HG03097 (cell line): ENCODE results near the gene HAUS5.
"Not testable (repeated sequence)": the region's sequence is repeated elsewhere in the genome, so short reads cannot be mapped to it uniquely, and the experiment has no call there.

Experiments
- ATAC-seq: cut with Tn5 transposase; IDR thresholded peaks from one replicate; pipeline ENCODE4 v1.9.1; 2021; ENCODE audit not compliant: unreplicated experiment, low FRiP score

Gene HAUS5

DNA sequence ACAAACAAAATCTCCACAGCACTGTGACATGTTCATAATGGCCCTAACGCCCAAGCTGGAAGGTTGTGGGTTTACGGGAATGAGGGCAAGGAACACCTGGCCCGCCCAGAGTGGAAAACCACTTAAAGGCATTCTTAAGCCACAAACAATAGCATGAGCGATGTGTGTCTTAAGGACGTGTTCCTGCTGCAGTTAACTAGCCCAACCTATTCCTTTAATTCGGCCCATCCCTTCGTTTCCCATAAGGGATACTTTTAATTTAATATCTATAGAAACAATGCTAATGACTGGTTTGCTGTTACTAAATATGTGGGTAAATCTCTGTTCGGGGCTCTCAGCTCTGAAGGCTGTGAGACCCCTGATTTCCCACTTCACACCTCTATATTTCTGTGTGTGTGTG lies 5.4 kb upstream of the HAUS5 start:
- not testable (repeated sequence) for ATAC-seq

DNA sequence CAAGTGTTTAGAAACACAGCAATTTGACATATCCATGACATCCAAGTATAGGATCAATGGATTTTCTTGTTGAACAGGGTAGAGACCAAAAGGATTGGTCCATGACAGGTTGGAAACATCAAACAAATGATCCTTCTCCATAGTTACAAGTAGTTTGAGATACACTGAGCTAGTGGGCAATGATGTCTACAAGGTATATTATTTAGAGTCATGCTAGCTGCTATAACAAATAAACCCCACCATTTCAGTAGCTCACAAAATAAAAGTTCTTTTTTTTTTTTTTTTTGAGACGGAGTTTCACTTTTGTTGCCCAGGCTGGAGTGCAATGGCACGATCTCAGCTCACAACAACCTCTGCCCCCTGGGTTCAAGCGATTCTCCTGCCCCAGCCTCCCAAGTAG lies 4.9 kb upstream of the HAUS5 start:
- ATAC-seq = no peak

DNA sequence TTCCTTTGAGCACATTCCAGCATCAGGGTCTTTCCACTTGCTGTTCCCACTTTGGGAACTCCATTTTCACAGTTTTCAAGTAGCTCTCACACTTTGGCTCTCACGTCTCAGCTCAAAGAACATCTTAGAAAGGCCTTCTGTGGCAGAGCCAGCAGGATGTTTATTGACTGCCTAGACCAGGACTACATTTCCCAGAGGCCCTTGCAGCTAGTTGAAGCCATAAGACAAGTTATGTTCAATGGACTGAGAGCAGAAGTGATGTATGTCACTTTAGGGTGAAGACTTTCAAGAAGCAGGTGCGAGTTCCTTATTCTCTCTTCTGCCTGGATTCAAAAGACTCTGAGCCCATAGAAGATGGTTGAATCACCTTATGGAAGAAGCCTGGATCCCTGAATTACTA lies 4.3 kb upstream of the HAUS5 start:
- no peak for ATAC-seq

DNA sequence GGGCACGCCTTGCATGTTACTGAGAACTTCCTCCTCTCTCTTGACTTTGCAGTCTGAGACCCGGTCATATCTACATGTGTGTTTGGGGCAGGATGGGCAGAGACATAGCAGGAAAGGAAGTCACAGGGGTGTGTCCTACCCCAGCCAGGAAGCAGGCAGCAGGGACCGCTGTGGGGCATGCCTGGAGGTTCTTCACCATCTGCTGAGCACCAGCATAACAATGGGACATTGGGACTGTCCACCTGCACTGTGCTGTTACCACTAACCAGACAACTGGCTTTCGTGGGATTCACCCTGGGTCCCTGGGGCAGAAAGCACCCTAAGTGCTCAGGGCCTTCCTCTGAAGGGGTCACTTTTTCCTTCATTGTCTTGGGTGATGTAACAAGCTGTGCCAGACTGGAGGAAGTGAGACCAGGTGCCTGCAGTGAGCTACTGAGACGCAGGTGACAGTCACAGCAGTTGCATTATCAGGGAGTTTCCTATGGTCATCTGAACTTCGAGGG lies 2.6 kb upstream of the HAUS5 start:
- no peak for ATAC-seq

DNA sequence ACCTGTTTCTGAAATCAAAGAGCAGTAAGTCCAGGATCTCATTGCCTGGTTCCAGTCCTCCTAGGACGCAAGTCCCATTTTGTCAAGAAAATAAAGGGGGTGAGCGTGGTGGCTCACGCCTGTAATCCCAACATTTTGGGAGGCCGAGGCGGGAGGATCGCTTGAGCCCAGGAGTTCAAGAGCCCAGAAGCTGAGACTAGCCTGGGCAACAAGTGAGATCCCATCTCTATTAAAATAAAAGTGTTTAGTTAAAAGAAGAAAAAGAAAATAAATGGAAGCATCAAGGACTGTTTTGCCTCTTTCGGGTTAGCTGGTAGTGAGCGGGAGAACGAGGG lies 344 bp upstream of the HAUS5 start:
- no peak for ATAC-seq

DNA sequence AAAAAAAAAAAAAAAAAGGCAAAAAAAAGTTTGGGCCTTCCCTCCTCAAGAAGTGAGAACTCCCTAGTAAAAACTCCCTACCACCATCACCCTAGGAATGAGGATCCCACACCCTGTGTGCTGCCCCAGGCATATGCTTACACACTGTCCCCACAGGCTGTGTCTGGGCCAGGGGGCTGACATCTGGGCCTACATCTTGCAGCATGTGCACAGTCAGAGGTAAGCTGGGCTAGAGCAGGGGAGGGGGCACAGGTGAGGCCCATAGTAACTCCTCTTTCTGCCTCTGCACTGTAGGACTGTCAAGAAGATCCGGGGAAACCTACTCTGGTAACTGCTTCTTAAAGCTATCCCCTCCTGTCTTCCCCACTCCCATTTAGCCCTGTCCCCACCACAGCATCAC lies 1.0 kb downstream of the HAUS5 start:
- ATAC-seq = no peak

DNA sequence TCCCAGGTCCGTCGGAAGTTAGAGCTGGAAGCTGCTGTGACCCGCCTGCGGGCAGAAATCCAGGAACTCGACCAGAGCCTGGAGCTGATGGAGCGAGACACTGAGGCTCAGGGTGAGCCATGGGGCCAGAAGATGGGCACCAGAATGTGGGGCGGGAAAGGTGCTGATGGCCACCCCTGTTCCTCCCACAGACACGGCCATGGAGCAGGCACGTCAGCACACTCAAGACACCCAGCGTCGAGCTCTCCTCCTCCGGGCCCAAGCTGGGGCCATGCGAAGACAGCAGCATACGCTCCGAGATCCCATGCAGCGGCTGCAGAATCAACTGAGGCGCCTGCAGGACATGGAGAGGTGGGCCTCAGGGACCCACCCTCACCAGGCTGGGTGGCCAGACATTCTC lies 2.5 kb downstream of the HAUS5 start:
- ATAC-seq = no peak

DNA sequence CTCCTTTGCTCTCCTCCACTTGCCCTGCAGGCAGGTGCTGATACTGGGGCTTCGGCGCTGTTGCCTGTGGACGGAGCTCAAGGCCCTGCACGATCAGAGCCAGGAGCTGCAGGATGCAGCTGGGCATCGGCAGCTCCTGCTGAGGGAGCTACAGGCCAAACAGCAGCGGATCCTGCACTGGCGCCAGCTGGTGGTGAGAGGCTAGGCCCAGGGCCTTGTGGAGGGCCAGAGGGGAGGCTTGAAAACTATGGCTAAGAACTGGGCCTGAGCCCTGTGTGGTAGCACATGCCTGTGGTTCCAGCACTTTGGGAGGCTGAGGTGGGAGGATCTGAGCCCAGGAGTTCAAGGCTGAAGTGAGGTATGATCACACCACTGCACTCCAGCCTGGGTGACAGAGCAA lies 6.3 kb downstream of the HAUS5 start:
- ATAC-seq = no peak

DNA sequence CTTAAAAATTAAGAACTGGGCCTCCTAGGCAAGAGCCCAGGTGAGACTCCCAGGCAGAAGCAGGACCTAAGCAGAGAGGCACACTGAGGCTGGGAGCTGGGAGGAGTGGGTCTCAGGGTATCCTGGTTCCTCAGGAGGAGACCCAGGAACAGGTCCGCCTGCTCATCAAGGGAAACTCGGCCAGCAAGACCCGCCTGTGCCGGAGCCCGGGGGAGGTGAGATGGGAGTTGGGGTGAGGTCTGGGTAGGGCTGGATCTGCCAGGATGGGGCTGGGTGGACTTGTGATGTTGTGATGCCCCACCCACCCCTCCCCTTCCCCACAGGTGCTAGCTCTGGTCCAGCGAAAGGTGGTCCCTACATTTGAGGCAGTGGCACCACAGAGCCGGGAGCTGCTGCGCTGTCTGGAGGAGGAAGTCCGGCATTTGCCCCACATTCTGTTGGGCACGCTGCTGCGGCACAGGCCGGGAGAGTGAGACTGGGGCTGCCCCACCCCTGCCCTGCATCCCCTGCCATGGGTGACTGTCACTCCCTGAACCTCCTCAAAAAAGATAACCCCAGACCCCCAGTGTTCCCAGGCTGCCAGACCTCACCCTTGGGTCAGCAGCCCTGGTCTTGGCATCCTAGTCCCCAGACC lies 6.9 kb downstream of the HAUS5 start:
- ATAC-seq = no peak

DNA sequence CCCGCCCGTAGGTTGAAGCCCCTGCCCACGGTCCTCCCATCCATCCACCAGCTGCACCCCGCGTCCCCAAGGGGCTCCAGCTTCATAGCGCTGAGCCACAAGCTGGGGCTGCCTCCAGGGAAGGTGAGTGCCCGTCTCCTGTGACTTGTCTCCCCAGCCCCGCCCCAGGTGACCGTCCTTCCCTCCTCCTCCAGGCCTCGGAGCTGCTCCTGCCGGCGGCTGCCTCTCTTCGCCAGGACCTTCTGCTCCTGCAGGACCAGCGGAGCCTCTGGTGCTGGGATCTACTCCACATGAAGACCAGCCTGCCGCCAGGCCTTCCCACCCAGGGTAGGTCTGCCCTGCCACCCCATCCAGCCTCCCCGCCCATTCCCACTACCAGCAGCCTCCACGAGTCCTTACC lies 7.5 kb downstream of the HAUS5 start:
- ATAC-seq = no peak

DNA sequence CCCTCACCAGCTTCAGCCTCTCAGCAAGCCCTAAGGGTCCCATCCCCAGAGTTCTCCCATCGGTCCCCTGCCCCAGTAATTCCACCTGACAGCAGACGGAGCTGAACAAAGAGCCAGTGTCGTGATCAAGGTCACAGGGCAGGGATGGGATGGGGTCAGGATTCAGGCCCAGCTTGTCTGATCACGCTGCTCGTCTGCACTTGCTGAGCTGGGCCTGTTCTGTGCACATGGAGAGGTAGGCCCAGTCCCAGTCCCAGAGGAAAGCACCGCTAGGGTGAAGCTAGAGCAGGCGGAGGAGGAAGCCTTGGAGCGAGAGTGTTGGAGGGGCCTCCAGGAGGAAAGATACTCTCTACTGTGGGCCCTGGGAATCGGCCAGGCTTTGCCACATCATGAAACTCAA lies 9.2 kb downstream of the HAUS5 start:
- ATAC-seq = no peak

DNA sequence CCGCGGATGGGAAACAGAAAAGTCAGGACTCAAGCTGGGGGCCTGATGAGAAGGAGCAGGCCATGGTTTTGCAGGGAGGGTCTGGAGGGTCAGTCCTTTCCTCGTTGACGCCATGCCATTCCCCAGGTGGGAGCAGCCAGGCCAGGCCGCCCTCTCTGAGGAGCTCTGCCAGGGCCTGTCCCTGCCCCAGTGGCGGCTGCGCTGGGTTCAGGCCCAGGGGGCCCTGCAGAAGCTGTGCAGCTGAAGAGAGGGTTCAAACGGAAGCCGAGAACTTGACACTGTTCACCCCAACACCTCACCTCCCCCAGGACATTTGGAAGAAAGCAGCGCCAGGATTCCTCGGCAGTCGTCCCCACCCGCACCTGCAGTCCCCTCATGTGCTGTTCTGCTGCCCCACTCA lies 10.2 kb downstream of the HAUS5 start:
- ATAC-seq = no peak

DNA sequence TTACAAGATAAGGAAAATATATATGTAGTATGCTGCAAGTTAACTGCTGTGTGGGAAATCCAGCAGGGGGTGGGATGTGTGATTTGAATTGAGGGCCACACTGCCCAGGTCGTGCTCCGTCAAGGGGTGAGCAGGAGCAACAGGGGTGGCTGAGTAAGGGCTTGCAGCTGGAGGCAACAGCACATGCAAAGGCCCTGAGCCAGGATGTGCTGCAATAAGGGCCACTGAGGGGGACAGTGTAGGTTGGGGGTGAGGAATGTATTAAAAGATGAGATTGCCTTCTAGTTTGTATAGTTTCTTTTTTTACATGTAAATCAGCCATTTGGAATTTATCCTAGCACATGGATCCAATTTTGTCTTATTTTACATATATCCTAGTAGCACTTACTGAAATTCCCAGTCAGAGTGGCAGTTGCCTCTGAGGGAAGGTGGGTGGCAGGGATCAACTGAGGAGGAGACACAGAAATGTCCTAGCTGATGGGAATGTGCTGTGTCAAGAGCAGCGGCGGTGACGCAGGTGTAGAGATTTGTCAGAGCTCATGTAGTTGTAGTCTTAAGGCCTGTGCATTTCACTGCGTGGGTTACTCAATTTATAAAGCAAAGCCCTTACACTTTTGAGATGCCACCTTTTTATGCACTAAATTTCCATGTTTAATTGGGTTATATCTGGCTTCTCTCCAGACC lies 10.9 kb downstream of the HAUS5 start:
- no peak for ATAC-seq

DNA sequence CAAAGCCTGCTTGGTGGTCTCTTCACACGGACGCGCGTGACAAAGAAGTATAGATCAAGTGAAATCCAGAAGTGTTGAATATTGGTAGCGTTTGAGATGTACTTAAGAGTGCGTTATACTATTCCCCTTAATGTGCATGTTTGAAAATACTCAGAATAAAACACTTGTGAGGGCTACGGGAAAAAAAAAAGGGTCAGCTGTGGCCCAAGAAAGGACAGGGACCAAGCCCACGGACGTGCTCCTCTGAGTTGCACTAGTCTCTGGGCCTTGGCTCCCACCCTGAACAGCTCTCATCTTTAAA lies 15.7 kb downstream of the HAUS5 start:
- no peak for ATAC-seq

DNA sequence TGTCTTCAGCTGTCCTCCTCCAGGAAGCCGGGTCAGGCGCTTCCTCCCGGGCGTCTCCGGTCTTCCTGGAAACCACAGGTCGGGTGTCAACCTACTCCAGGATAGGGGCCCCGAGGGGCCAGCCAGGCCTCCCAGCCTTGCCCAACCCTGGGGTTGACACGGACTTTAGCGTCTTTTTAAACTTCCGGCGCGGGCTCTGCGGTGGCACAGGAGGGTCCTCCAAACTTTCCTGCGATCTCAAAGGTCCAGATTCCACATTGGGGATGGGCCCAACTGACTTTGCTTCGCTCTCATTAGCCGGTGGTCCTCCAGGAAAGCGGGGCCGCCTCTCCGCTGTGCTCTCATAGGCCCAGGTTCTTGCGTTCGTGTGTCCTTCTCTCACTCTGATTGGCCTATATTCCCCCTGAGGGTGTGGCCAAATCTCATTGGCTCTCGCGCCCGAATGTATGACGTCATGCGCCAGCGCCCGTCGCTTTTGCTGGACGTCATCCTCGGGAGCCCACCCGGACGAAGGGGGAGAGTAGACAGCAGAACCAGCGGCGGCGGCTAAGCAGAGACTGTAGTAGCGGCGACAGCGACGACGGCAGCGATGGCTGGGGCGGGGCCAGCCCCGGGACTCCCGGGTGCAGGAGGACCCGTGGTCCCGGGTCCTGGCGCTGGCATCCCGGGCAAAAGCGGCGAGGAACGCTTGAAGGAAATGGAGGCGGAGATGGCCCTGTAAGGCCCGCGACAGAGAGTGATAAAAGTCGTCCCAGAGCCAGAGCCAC lies 16.2 kb downstream of the HAUS5 start, which contains the start of gene RBM42:
Gene RBM42, plus strand, starts transcription at position 472 of the 767 bp plus-strand sequence. Its CDS starts 118 bp downstream, at position 590.
- peak; percentile 85 for ATAC-seq

DNA sequence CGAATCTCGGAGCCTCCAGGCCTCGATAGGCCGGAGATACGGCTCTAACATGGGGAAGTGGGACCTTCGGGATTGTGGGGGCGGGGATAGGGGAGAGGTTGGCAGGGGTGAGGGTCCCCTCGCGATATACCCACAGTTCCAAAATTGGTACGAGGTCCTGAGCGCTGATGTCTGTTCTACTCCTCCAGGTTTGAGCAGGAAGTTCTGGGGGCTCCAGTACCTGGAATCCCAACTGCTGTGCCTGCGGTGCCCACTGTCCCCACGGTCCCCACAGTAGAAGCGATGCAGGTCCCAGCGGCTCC lies 16.7 kb downstream of the HAUS5 start:
- ATAC-seq = no peak

DNA sequence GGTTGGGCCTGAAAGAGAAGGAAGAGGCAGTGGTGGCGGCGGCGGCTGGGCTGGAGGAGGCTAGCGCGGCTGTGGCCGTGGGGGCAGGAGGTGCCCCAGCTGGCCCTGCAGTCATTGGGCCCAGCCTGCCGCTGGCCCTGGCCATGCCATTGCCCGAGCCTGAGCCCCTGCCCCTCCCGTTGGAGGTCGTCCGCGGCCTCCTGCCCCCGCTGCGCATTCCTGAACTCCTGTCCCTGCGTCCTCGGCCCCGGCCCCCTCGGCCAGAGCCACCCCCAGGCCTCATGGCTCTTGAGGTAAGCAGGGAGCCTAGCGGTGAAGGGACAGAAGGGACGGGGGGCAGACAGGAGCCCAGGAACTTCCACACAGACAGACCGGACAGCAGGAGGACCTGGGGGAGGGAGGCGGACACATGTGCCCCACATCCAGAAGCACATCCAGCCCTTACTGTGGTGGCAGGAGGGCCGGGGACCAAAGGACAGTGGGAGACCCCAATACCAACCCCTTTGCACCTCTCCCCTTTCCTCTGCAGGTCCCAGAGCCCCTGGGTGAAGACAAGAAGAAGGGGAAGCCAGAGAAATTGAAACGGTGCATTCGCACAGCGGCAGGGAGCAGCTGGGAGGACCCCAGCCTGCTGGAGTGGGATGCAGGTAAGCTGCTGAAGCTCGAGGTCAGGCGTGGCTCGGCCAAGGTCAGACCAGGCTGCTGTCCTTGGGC lies 21.3 kb downstream of the HAUS5 start:
- no peak for ATAC-seq

DNA sequence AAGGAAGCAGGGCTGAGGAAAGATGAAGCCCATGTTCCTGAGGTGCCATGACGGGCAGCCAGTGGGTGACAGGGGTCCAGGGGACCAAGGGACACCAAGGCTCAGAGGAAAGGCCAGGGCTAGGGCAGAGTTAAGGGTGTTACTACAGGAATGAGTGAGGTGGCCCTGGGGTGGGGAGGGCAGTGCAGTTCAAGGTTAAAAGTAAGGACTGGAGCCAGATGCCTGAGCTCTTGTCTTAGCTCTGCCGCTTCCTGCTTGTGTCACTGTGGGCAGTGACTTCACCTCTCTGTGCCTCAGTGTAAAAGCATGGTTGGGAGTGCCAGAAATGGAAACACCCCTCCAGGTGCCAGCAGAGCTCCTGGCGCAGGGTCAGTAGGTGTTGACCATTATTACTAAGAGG lies 24.1 kb downstream of the HAUS5 start:
- no peak for ATAC-seq

DNA sequence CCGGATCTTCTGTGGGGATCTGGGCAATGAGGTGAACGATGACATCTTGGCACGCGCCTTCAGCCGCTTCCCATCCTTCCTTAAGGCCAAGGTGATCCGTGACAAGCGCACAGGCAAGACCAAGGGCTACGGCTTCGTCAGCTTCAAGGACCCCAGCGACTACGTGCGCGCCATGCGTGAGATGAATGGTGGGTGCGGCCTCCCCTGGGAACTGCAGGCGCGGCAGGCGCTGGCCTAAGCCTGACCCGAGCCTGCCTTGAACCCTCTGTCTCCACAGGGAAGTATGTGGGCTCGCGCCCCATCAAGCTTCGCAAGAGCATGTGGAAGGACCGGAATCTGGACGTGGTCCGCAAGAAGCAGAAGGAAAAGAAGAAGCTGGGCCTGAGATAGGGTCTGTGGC lies 24.6 kb downstream of the HAUS5 start:
- no peak for ATAC-seq

DNA sequence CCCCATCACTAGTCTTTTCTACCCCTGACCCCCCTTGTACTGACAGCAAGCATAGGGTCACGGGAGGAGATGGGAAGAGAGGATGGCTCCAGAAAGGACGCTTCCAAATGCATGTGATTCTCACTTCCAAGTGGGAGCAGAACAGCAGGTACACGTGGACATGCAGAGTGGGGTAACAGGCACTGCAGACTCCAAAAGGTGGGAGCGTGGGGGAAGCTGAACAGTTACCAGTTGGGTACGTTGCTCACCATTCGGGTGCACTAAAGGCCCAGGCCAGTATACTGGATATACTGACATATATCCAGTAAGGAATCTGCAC lies 26.7 kb downstream of the HAUS5 start:
- no peak for ATAC-seq

DNA sequence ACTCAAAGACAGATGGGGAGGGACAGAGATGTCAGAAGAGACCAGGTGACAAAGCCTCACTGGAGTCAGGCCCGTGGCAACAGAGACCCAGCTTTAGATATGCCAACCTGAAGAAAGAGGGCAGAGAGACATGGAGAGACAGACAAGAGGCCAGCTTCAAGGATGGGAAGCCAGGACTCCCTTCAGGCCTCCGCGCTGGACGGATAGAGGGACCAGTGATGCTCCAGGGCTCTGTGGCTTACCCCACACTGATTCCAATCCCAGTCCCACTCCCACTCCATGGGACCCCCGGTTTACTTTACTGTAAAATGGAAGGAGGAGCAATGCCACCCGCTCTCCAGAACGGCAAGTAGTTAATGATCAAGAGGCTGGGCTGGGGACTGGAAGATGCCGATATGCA lies 27.3 kb downstream of the HAUS5 start:
- ATAC-seq = no peak
